ENCODE data around the gene SRSF5. TPM values are rescaled to one million over a fixed set of nuclear protein-coding genes. Genes with fewer than 3 reads are reported as not detected.

SRSF5 gene
- total and polyA plus RNA-seq, 2 donors from 2014 or later, result 207 to 340 TPM

Other genes with a start within 250 kb of the SRSF5 start
- gene CCDC177, start 192.3 kb upstream of the SRSF5 start, total RNA-seq, result not detected
- not detected for gene CCDC177, start 192.3 kb upstream of the SRSF5 start, polyA plus RNA-seq (ENCODE audit: insufficient read depth, low read depth, low replicate concordance)
- gene SUSD6, start 155.5 kb upstream of the SRSF5 start, total RNA-seq, result 84.2 TPM
- 14.3 TPM for gene SUSD6, start 155.5 kb upstream of the SRSF5 start, polyA plus RNA-seq (ENCODE audit: insufficient read depth, low read depth, low replicate concordance)
- gene SLC10A1, start 30.1 kb downstream of the SRSF5 start, total RNA-seq, result not detected
- gene SLC10A1, start 30.1 kb downstream of the SRSF5 start, polyA plus RNA-seq (ENCODE audit: insufficient read depth, low read depth, low replicate concordance), result not detected
- 2.8 TPM for gene SMOC1, start 112.3 kb downstream of the SRSF5 start, total RNA-seq
- gene SMOC1, start 112.3 kb downstream of the SRSF5 start, polyA plus RNA-seq (ENCODE audit: insufficient read depth, low read depth, low replicate concordance), result 1.2 TPM

Measured in kidney (tissue), 2 donors.